HepG2 (cell line): Measurements from ENCODE around the gene SPECC1L. TPM values are rescaled to one million over a fixed set of nuclear protein-coding genes. Genes with fewer than 3 reads are reported as not detected.
A peak's percentile ranks its signal among the peaks of the same experiment; 100 is the strongest.

ENCODE experiments used
- ARNT2 ChIP-seq: sonication (generic); formaldehyde crosslinking; IDR thresholded peaks from 2 replicates; pipeline ENCODE4 v1.8.0; 2022; ENCODE audit warnings: mild to moderate bottlenecking, low read depth, missing genetic modification reagents, moderate library complexity
- BCL3 ChIP-seq: sonication (generic); formaldehyde crosslinking; IDR thresholded peaks from 2 replicates; pipeline ENCODE4 v1.5.1; 2020; ENCODE audit warnings: mild to moderate bottlenecking, missing genetic modification reagents, moderate library complexity
- DNMT1 ChIP-seq: sonication (generic); formaldehyde crosslinking; IDR thresholded peaks from 2 replicates; pipeline ENCODE4 v1.5.1; 2020; ENCODE audit warnings: mild to moderate bottlenecking, missing genetic modification reagents
- GABPB1 ChIP-seq: IDR thresholded peaks from 2 replicates; pipeline ENCODE4 v1.6.1; 2016; ENCODE audit warnings: mild to moderate bottlenecking, missing genetic modification reagents, moderate library complexity, missing compliant biosample characterization
- HMGXB4 ChIP-seq, 2 experiments: sonication (generic) in 1 of 2; formaldehyde crosslinking in 1 of 2; IDR thresholded peaks; 2 replicates each; pipeline versions ENCODE4 v1.4.0 to v1.6.1; 2018 to 2020; ENCODE audit warnings: missing genetic modification reagents in 2 of 2, borderline replicate concordance in 1 of 2, low read depth in 1 of 2, mild to moderate bottlenecking in 1 of 2, missing biosample characterization in 1 of 2
- HOMEZ ChIP-seq: IDR thresholded peaks from 2 replicates; pipeline ENCODE4 v1.6.1; 2016; ENCODE audit warnings: low read depth
- HOXA3 ChIP-seq: sonication (generic); formaldehyde crosslinking; IDR thresholded peaks from 2 replicates; pipeline ENCODE4 v1.5.0; 2020; ENCODE audit warnings: missing genetic modification reagents
- MTA1 ChIP-seq: sonication (generic); formaldehyde crosslinking; IDR thresholded peaks from 2 replicates; pipeline ENCODE4 v1.4.0; 2020; ENCODE audit warnings: missing genetic modification reagents, mild to moderate bottlenecking, borderline replicate concordance
- MTF1 ChIP-seq: sonication (generic); formaldehyde crosslinking; IDR thresholded peaks from 2 replicates; pipeline ENCODE4 v1.5.0; 2020; ENCODE audit warnings: missing genetic modification reagents
- PITX1 ChIP-seq: sonication (generic); formaldehyde crosslinking; IDR thresholded peaks from 2 replicates; pipeline ENCODE4 v1.5.1; 2020; ENCODE audit warnings: mild to moderate bottlenecking, missing genetic modification reagents
- STAG1 ChIP-seq: sonication (generic); formaldehyde crosslinking; IDR thresholded peaks from 2 replicates; pipeline ENCODE4 v1.4.0; 2020; ENCODE audit warnings: missing genetic modification reagents
- THAP11 ChIP-seq: IDR thresholded peaks from 2 replicates; pipeline ENCODE4 v1.6.1; 2016; ENCODE audit warnings: missing biosample characterization, missing genetic modification reagents
- ZNF441 ChIP-seq: sonication (generic); formaldehyde crosslinking; IDR thresholded peaks from 2 replicates; pipeline ENCODE4 v1.7.0; 2021; ENCODE audit warnings: missing genetic modification reagents, borderline replicate concordance
- ZNF501 ChIP-seq: sonication (generic); formaldehyde crosslinking; IDR thresholded peaks from 2 replicates; pipeline ENCODE4 v1.5.1; 2020; ENCODE audit warnings: mild to moderate bottlenecking, moderate library complexity, missing genetic modification reagents
- ZNF558 ChIP-seq: sonication (generic); formaldehyde crosslinking; IDR thresholded peaks from 2 replicates; pipeline ENCODE4 v1.9.0; 2022; ENCODE audit warnings: mild to moderate bottlenecking, missing genetic modification reagents, borderline replicate concordance
- ZNF567 ChIP-seq: sonication (generic); formaldehyde crosslinking; IDR thresholded peaks from 2 replicates; pipeline ENCODE4 v1.8.1; 2023; ENCODE audit warnings: mild to moderate bottlenecking, missing genetic modification reagents, borderline replicate concordance
- ZNF788 ChIP-seq: sonication (generic); formaldehyde crosslinking; IDR thresholded peaks from 2 replicates; pipeline ENCODE4 v1.5.0; 2020; ENCODE audit warnings: mild to moderate bottlenecking, missing genetic modification reagents, borderline replicate concordance
- ZSCAN25 ChIP-seq: sonication (generic); formaldehyde crosslinking; IDR thresholded peaks from 2 replicates; pipeline ENCODE4 v1.8.0; 2022; ENCODE audit warnings: mild to moderate bottlenecking, missing genetic modification reagents
- polyA plus RNA-seq, 8 experiments: library from polyadenylated mRNA; depleted of rRNA in 3 of 8; stranded (reverse) in 7 of 8; unstranded in 1 of 8; fragments of >200 nt; fragmentation: Illumina TruSeq in 4 of 8; extraction: Trizol in 4 of 8; gene quantifications; 2 replicates each; pipeline versions ENCODE4 v1.2.1 to v1.2.3, GENCODE V29; 2011 to 2016; ENCODE audit warnings: low read depth in 4 of 8, missing spikeins in 1 of 8, mixed read lengths in 1 of 8; ENCODE audit not compliant: insufficient read depth in 1 of 8
- total RNA-seq, 5 experiments: library from RNA; depleted of rRNA; stranded (reverse); fragments of >200 nt; fragmentation: Illumina TruSeq; extraction: Trizol; gene quantifications; 2 replicates each; pipeline ENCODE4 v1.2.3, GENCODE V29; 2016; ENCODE audit warnings: low read depth in 1 of 5
- TF ChIP-seq, protein P1 (sequence below): sonication (generic); formaldehyde crosslinking; IDR thresholded peaks from 2 replicates; pipeline ENCODE4 v1.4.0; 2020; ENCODE audit warnings: missing genetic modification reagents
- TF ChIP-seq, protein P2 (sequence below): sonication (generic); formaldehyde crosslinking; IDR thresholded peaks from 2 replicates; pipeline ENCODE4 v1.8.0; 2022; ENCODE audit warnings: mild to moderate bottlenecking, missing genetic modification reagents; ENCODE audit not compliant: insufficient replicate concordance
- TF ChIP-seq, protein P3 (sequence below): sonication (generic); formaldehyde crosslinking; IDR thresholded peaks from 2 replicates; pipeline ENCODE4 v1.4.0; 2020; ENCODE audit warnings: mild to moderate bottlenecking, missing genetic modification reagents

The SPECC1L gene
- total and polyA plus RNA-seq, 2 of the 13 experiments (the other 11 are each of a cell fraction or from before 2014, with no cell fraction given) = 14.1 to 30.3 TPM

DNA sequence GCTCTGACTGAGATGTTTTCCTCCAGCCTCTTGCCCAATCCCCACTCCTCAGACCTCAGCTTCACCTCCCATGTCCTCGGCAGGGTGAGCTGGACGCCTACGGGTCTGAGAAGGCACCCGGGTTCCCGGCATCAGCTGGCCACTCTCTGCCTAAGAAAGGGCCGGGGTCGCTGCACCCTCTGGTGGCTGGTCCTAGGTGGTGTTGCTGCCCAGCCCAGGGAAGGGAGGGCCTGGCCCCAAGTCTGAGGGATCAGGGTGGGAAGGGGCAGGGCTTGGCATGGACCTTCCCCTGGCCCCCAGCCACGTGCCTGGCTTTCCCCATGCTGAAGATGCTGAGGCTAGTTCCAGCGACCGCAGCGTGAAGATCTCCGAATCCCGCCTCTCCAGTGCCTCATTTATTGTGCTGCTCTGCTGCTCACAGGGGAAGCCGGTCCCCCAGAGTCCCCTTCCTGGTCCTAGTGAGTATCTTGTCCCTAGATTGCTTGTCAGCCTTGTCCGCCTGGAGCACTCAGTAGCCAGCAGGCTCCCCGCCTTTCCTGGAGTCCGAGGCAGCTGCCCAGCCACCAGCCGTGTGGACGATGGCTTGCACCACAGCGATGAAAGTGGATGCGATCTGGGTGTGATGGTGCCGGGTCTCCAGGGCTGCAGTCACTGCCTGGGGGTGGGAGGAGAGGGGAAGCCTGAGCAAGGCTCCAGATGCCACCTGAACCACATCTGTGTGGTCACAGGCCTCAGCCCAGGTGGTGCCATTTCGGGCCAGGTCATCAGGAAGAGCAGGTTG lies 22.9 kb upstream of the SPECC1L start (continued):
- TF ChIP-seq BCL3 (no peak), ARNT2 (0 out of 2 replicates have a peak, but pooled peaks have one; percentile 39), MTF1 (CRISPR knock-in tag) (no peak), ZNF788 (peak; percentile 25; the same call in 1 of the 2 replicates), MTA1 (CRISPR knock-in tag) (no peak), ZNF501 (CRISPR knock-in tag) (no peak), ZNF567 (CRISPR knock-in tag) (no peak), ZSCAN25 (no peak), HOXA3 (CRISPR knock-in tag) (peak; percentile 34; the same call in 1 of the 2 replicates), DNMT1 (CRISPR knock-in tag) (no peak), GABPB1 (peak; percentile 52), ZNF558 (no peak), HOMEZ (0 out of 2 replicates have a peak, but pooled peaks have one; percentile 15), ZNF441 (no peak), HMGXB4 (CRISPR knock-in tag; IDR thresholded peaks at IDR 0.05; ENCODE audit: borderline replicate concordance in 1 of 2, low read depth in 1 of 2) (peak; percentile 46 to 64; a peak in 1 of 4 replicates), STAG1 (CRISPR knock-in tag) (peak; percentile 95), PITX1 (CRISPR knock-in tag) (no peak), THAP11 (0 out of 2 replicates have a peak, but pooled peaks have one; percentile 20)
- TF ChIP-seq, protein P1, sequence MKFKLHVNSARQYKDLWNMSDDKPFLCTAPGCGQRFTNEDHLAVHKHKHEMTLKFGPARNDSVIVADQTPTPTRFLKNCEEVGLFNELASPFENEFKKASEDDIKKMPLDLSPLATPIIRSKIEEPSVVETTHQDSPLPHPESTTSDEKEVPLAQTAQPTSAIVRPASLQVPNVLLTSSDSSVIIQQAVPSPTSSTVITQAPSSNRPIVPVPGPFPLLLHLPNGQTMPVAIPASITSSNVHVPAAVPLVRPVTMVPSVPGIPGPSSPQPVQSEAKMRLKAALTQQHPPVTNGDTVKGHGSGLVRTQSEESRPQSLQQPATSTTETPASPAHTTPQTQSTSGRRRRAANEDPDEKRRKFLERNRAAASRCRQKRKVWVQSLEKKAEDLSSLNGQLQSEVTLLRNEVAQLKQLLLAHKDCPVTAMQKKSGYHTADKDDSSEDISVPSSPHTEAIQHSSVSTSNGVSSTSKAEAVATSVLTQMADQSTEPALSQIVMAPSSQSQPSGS = no peak
- TF ChIP-seq, protein P2, sequence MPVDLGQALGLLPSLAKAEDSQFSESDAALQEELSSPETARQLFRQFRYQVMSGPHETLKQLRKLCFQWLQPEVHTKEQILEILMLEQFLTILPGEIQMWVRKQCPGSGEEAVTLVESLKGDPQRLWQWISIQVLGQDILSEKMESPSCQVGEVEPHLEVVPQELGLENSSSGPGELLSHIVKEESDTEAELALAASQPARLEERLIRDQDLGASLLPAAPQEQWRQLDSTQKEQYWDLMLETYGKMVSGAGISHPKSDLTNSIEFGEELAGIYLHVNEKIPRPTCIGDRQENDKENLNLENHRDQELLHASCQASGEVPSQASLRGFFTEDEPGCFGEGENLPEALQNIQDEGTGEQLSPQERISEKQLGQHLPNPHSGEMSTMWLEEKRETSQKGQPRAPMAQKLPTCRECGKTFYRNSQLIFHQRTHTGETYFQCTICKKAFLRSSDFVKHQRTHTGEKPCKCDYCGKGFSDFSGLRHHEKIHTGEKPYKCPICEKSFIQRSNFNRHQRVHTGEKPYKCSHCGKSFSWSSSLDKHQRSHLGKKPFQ (CRISPR knock-in tag) = no peak
- TF ChIP-seq, protein P3, sequence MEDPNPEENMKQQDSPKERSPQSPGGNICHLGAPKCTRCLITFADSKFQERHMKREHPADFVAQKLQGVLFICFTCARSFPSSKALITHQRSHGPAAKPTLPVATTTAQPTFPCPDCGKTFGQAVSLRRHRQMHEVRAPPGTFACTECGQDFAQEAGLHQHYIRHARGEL (CRISPR knock-in tag) = no peak
